Activated T-helper 1 cell treated with anti-CD3 and anti-CD28 coated beads, Interleukin-2, amount 50 U/mL, for 16 hours (primary cell): ENCODE measurements around the gene PPP1R12B.

Experiments used
- DNase-seq, 2 donors: peaks; one replicate each; pipeline ENCODE4 v3.0.0-alpha.2; 2020; ENCODE audit warnings: low read depth in 1 of 2, low spot score in 1 of 2

PPP1R12B gene, protein sequence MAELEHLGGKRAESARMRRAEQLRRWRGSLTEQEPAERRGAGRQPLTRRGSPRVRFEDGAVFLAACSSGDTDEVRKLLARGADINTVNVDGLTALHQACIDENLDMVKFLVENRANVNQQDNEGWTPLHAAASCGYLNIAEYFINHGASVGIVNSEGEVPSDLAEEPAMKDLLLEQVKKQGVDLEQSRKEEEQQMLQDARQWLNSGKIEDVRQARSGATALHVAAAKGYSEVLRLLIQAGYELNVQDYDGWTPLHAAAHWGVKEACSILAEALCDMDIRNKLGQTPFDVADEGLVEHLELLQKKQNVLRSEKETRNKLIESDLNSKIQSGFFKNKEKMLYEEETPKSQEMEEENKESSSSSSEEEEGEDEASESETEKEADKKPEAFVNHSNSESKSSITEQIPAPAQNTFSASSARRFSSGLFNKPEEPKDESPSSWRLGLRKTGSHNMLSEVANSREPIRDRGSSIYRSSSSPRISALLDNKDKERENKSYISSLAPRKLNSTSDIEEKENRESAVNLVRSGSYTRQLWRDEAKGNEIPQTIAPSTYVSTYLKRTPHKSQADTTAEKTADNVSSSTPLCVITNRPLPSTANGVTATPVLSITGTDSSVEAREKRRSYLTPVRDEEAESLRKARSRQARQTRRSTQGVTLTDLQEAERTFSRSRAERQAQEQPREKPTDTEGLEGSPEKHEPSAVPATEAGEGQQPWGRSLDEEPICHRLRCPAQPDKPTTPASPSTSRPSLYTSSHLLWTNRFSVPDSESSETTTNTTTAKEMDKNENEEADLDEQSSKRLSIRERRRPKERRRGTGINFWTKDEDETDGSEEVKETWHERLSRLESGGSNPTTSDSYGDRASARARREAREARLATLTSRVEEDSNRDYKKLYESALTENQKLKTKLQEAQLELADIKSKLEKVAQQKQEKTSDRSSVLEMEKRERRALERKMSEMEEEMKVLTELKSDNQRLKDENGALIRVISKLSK

DNA sequence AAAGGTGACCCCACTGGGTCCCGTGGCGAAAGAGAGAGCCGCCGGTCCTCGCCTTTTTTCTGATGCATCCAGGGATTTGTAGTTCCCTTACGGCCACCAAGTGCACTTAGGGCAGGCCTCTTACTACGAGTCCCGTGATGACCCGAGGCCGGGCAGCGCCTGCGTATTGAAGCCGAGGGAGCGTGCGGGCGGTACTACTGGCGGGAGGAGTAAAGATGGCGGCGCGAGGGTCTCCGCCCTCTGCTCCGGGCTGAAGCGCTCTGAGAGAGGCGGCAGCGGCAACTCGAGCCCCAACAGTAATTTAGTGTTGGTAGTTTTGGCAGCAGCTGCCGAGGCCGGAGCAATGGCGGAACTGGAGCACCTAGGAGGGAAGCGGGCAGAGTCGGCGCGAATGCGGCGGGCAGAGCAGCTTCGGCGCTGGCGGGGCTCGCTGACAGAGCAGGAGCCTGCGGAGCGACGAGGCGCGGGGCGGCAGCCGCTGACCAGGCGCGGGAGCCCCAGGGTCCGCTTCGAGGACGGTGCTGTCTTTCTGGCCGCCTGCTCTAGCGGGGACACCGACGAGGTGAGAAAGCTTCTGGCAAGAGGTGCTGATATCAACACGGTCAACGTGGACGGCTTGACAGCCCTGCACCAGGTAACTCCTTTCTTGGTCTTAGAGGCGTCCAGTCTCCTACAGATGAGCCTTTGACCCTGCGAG is at the start of gene PPP1R12B:
Gene PPP1R12B, plus strand, starts transcription at position 191 of the 697 bp plus-strand sequence. Its CDS starts 153 bp downstream, at position 344.
- DNase-seq: peak; percentile 91 to 93

DNA sequence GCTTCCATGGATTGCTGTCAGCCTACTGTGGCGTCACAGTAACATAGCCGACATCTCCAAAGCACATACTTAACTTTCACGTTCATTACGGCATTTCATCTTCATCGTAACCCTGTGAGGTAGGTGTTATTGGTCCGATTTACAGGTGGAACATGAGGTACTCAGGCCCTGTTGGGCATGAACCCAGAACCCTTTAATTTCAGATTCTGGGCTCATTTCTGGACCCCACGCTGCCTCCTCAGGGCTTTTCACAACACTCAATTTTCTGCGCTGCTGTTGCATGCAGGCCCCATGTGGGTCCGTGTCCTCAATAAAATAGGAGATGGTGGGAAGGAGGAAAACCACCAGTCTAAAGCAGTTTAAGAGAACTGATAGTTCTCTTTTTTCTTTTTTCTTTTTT is 46.3 kb upstream of the PPP1R12B start:
- DNase-seq: no peak

DNA sequence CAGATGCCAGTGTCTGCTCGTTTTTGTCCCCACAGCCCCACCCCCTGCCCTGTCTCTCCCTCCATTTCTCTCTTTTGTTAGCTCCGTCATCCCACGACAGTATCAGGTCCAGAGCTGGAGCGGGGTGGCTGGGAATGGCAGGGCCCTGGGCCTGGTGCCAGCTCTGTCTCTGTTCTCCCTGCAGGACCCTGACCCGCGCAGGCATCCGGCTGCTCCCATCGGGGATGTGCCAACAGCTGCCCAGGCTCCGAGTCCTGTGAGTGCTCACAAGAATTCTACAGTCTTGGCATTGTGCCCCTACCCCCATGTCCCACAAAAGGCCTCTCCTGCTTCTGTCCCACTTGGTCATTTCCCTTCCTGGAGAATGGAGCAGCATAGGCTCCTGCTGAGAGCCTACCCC is 44.1 kb upstream of the PPP1R12B start:
- DNase-seq: no peak

DNA sequence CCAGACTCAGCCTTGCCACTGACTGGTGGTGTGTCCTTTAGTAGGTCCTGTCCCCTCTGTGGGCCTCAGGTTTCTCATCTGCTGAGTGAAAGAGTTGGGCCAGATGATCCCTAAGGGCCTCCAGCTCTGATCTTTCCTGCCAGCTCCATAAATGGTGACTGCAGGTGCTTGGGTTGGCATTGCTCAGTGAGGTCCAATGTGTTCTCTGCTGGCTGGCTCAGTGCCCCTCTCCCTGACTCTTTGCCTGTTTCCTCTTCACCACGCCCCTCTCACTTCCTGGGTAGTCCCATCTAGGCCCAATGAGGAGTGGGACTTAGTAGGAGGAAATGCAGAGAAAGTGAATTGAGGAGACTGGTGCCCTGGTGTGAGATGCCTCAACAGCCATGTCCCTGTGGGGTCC is 43.3 kb upstream of the PPP1R12B start:
- no peak for DNase-seq

DNA sequence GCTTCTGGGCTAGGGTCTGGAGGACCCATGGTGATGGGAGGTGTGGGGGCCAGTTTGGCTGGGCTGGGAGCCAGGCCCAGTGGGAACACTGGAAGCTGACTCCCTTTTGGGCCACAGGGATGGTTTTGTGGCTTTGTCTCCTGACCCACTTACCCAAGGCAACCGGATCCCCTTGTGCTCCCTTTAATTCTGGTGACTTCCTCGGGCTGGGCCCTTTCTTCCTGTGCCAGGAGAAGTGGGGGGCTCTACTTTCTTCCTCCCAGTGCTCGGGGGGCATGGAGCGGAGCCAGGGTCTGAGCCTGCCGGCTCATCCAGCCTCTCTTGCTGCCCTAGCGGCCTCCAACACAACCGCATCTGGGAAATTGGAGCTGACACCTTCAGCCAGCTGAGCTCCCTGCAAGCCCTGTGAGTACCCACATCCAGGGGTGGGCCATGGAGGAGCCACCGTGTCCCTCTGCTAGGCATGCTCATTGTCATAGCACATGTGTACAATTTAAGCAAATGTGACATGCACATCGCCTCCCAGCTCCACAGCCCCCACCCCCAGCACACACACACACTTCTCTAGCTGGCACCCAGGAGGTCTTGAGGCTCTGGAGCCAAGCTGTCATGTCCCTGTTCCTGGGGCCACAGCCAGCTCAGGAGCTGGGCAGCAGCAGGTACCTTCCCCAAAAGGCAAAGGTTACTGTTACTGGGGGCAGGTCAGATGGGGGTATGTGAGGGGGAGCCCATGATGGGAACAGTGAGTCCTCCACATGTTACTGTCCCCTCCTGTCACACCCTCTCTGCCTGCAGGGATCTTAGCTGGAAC is 41.8 kb upstream of the PPP1R12B start:
- no peak for DNase-seq

DNA sequence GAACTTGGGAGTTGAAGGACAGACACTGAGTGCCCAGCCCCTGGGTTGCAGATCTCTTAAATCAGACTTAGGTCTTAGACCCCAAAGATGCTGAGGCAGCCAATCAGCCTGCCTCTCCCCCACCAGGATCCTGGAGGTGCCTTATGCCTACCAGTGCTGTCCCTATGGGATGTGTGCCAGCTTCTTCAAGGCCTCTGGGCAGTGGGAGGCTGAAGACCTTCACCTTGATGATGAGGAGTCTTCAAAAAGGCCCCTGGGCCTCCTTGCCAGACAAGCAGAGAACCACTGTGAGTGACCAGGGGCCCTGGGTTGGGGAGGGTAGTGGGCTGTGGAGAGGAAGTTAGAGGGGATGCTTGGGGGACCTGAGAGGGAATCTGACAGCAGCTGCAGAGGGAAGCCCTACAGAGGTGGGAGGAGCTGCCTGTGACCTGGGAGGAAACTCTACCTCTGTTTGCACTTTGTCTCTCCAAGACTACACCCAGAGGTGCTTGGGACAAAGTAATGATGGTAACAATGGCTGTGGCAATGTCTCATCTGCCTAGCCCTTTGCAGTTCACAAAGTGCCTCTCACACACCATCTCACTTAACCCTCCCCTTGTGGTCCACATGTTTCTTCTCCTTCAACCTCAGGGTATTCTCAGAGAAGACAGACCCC is 38.3 kb upstream of the PPP1R12B start:
- DNase-seq: no peak

DNA sequence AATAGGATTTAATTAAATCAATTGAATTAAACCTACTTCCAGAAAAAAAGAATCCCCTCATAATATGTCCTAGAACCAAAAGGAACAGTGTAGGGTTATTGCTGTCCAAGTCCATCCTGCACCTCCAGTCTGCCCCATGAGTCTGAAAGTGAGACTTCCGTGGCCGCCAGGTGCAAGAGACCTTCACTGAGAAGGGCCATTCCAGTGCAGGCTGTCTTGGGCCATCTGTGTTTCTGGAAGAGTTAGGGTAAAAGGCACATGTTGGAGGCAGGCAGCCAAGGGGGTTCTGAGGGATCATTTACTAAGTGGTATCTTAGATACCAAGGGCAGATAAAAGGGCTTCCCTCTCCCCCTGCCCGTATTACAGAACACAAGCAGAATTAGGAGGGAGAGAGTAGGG is 37.8 kb upstream of the PPP1R12B start:
- DNase-seq: no peak

DNA sequence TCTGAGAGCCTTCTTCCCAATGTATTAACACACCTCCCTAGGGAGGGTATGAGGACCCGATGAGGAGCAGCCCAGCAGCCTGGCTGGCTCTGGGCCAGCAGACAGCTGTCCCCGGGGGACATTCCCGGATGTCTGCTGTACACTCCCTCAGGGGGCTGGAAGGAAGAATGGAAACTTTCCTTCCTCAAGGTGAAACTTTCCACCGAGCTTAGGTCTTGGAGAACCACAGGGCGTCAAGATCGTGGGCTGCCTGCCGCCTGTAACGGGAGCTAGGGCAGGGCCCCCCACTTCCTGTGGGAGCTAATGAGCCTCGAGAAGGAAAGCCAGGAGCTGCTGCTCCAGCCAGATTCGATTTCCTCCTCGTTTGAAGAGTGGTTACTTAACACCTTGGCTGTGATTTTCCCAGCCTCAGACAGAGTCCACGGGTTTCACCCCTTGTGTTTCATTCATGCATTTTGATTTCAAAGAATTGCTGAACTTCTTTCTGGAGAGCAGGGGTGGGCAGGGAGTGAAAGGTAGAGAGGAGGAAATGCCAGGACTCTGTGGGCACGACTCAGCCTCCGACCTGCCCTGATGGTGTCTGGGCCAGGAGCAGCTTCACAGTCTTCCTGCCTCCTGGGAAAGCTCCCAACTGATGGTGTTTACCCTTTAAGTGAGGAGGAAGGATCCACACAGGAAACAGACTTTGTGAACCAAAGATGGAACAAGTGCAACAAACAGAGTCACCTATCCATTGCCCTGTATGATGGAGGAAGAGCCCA is 36.4 kb upstream of the PPP1R12B start:
- no peak for DNase-seq

DNA sequence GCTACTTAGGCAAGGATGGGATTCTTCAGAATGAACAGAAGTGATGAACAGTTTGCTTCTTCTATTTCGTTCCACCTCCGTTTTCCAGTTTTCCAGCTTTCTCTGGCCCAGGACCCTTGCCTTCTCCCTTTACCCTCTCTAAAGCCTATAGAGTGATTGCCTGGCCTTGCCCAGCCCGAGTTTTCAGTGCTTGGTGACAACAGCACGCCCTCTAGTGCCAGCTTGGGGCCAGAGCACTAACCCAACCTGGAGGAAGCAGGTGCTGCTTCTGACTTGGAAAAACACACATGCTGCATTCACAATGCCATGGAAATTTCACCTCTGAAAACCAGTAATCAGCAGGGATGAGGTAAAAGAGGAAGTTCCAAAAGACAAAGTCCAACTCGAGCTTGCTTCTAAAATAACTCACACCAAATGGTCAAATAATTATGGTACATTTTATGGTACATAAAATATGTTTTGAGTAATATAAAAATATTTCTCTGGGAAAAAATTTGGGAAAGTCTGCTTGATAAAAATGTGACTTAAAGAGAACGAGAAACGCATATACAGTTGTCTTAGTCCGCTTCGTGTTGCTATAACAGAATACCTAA is 32.8 kb upstream of the PPP1R12B start:
- peak; percentile 50 to 57 for DNase-seq

DNA sequence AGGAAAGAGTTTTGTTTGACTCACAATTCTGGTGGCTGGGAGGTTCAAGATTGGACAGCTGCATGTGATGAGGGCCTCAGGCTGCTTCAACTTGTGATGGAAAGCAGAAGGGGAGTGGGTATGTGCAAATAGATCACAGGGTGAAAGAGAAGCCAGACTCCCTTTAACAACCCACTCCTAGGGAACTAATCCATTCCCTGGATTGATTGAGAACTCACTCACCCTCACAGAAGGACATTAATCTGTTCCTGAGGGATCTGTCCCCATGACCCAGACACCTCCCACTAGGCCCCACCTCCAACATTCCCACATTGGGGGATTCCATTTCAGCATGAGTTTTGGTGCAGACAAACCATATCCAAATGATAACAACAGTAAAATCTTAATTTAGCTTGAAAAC is 32.3 kb upstream of the PPP1R12B start:
- no peak for DNase-seq

DNA sequence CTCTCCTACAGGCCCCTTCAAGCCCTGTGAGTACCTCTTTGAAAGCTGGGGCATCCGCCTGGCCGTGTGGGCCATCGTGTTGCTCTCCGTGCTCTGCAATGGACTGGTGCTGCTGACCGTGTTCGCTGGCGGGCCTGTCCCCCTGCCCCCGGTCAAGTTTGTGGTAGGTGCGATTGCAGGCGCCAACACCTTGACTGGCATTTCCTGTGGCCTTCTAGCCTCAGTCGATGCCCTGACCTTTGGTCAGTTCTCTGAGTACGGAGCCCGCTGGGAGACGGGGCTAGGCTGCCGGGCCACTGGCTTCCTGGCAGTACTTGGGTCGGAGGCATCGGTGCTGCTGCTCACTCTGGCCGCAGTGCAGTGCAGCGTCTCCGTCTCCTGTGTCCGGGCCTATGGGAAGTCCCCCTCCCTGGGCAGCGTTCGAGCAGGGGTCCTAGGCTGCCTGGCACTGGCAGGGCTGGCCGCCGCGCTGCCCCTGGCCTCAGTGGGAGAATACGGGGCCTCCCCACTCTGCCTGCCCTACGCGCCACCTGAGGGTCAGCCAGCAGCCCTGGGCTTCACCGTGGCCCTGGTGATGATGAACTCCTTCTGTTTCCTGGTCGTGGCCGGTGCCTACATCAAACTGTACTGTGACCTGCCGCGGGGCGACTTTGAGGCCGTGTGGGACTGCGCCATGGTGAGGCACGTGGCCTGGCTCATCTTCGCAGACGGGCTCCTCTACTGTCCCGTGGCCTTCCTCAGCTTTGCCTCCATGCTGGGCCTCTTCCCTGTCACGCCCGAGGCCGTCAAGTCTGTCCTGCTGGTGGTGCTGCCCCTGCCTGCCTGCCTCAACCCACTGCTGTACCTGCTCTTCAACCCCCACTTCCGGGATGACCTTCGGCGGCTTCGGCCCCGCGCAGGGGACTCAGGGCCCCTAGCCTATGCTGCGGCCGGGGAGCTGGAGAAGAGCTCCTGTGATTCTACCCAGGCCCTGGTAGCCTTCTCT is 30.3 kb upstream of the PPP1R12B start:
- no peak for DNase-seq

DNA sequence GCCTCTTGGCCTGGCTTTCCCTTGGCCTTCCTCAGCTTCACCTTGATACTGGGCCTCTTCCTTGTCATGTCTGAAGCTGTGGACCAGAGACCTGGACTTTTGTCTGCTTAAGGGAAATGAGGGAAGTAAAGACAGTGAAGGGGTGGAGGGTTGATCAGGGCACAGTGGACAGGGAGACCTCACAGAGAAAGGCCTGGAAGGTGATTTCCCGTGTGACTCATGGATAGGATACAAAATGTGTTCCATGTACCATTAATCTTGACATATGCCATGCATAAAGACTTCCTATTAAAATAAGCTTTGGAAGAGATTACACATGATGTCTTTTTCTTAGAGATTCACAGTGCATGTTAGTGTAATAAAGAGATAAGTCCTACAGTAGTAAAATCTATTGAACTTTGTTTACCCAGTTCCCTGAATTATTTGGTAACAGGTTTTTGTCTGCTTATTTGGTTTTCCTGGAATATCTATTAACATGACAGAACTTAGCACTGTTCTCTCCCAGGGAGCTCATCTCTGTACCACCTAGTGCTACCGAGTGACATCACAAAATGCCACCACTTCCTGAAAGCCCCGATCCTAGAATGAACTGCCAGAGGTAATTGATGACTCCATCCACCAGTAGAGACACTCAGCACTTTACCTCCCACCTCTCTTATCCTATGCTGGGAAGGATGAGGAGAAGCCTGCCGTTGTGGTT is 29.0 kb upstream of the PPP1R12B start:
- no peak for DNase-seq

DNA sequence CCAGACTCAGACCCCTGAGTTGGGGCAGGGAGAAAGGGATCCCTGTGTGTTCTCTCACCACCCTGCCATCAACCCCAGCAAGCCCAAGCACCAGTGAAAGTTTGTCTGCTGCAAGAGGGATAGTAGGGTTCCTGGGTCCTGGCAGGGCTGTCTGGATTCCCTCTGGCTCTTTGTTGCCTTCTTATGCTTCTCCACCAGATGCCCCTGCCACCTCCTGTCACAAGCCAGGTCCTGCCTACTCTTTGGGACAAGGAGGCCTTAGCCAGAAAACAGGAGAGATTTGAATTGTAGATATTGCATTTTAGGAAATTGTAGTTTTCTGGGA is 28.5 kb upstream of the PPP1R12B start:
- DNase-seq: no peak

DNA sequence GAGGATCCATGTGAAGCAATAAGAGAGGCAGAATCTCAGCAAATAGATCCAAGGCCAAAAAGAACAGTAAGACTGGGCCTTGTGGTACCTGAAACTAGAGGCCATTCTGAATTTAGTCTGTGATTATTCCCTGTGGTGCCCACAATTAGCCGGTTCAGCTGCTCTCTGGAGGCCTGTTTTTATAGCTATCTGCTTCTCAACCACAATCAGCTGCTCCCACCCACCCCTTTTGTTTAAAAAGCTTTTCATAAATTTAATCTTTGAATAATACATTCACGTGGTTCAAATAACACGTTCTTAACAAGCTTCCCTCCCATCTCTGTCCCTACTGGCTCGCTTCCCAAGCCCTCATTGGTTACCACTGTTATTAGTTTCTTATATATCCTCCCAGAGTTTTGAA is 24.8 kb upstream of the PPP1R12B start:
- no peak for DNase-seq

DNA sequence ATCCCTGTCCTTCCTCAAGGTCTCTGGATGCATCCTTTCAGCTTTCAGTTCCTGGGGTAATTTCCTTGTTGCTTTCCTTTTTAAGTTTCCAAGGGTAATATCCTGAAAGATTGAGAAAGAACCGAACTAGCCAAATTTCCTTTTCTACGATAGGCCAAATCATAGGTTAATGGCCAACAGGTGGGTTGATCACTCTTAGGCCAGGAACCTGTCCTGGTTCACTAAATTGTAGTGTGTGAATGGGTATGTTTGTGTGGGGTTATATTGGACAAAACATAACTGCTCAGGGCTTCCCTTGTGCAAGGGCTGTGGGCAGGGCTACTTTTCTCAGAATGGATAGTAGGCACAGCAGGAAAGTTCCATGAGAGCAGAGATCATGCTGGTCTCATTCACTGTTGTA is 23.9 kb upstream of the PPP1R12B start:
- no peak for DNase-seq

DNA sequence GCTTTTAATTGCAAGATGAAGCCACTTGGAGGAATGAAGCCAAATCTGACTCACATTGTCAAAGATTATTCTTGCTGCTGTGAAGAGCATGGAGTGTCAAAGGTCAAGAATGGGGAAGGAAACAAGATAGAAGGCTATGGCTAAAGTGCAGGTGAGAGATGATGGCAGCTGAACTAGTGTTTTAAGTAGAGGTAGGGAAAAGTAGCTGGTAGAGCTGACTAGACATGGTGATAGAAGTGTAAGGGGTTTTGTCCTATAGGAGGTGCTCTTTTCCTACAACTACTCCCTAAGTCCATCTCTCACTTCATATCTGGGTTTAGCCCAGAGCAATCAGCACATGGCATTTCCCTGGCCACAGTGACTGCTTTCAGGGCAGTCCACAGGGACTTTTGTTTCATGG is 18.6 kb upstream of the PPP1R12B start:
- DNase-seq: no peak

DNA sequence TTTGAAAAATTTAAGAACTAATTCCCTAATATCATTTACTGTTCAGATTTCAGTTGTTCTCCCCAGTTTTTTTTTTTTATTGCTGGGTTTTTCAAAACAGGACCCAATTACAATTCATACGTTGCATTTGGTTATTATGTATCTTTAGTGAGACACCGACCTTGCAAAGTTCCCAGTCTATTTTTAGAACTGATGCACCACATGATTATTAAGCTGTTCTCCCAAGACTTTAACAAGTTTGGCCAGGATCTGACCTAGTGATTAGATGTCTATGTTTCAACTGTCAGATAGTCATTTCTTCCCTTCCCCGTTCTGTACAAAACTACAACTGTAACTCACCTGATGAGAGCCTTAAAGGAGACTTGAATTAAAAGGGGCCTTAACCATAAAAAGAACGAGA is 14.6 kb upstream of the PPP1R12B start:
- no peak for DNase-seq
